Prostate gland (tissue), 2 donors: ENCODE results near the gene GPR107.
"Not testable (repeated sequence)": the region's sequence is repeated elsewhere in the genome, so short reads cannot be mapped to it uniquely, and the experiment has no call there.

Experiments used
- POLR2A ChIP-seq: fragments of 450-650 bp; IDR thresholded peaks from one replicate; pipeline ENCODE4 v1.6.1; 2016; ENCODE audit warnings: antibody characterized with exemption, mild to moderate bottlenecking
- POLR2AphosphoS5 ChIP-seq: sonication (generic); formaldehyde crosslinking; IDR thresholded peaks from one replicate; pipeline ENCODE4 v1.6.1; 2017; ENCODE audit warnings: antibody characterized with exemption
- TF ChIP-seq, protein P1 (sequence below), 4 experiments: fragments of 200-600 bp in 2 of 4; fragments of 450-650 bp in 2 of 4; sonication (generic) in 2 of 4; IDR thresholded peaks; 1 replicate in 3 of 4; 2 replicates in 1 of 4; pipeline ENCODE4 v1.5.1; 2016 to 2019; ENCODE audit warnings: antibody characterized with exemption in 4 of 4, mild to moderate bottlenecking in 2 of 4, moderate library complexity in 2 of 4

DNA sequence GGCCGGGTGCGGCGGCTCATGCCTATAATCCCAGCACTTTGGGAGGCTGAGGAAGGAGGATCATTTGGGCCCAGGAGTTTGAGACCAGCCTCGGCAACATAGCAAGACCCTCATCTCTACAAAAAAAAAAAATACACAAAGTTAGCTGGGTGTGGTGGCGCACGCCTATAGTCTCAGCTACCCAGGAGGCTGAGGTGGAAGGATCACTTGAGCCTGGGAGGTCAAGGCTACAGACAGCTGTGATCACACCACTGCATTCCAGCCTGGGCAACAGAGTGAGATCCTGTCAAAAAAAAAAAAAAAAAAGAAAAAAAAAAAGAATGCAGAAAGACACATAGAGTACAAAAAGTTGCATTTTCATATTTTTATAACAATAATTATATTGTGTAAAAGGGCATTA is 46.8 kb upstream of the GPR107 start:
- TF ChIP-seq, protein P1, sequence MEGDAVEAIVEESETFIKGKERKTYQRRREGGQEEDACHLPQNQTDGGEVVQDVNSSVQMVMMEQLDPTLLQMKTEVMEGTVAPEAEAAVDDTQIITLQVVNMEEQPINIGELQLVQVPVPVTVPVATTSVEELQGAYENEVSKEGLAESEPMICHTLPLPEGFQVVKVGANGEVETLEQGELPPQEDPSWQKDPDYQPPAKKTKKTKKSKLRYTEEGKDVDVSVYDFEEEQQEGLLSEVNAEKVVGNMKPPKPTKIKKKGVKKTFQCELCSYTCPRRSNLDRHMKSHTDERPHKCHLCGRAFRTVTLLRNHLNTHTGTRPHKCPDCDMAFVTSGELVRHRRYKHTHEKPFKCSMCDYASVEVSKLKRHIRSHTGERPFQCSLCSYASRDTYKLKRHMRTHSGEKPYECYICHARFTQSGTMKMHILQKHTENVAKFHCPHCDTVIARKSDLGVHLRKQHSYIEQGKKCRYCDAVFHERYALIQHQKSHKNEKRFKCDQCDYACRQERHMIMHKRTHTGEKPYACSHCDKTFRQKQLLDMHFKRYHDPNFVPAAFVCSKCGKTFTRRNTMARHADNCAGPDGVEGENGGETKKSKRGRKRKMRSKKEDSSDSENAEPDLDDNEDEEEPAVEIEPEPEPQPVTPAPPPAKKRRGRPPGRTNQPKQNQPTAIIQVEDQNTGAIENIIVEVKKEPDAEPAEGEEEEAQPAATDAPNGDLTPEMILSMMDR (IDR thresholded peaks at IDR 0.05), result not testable (repeated sequence)
- not testable (repeated sequence) for TF ChIP-seq POLR2A, POLR2AphosphoS5
